ENCODE measurements around the gene SUMO3. TPM values are rescaled to one million over a fixed set of nuclear protein-coding genes. Genes with fewer than 3 reads are reported as not detected.

SUMO3 gene
- total and polyA plus RNA-seq, 10 of the 15 experiments (the other 5 are each of a cell fraction or from before 2014, with no cell fraction given): 14.3 to 164 (median 89.9) TPM

DNA sequence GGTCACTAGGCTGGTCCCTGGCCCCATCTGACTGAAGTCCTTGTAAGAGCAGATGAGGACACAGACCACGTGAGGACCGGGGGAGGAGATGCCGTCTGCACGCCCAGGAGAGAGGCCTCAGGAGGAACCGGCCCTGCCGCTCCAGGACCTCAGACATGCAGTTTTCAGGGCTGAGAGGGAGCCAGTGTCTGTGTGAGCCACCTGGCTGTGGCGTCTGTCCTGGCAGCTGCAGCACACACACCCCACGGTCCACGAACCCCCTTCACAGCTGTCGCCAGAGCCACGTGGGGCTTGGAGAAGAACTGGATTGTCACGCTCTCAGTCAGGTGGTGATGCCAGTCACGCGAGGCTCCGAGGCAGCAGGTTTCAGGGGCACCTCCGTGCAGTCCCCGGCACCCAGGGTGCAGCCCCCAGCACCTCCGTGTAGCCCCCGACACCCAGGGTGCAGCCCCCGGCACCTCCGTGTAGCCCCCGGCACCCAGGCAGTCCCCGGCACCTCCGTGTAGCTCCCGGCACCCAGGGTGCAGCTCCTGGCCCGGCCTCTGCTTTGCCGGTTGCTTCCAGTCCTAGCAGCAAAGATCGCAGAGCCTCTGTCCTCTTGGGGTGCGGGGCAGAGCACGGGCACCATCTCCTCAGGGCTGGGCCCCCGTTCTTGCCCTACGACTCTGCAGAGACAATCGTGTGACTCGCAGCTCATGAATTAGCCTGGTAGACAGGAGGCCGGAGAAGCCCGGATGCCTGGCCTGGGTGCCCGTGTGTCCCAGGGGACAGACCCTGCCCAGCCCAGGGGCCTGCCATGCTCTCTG lies 19.0 kb upstream of the SUMO3 start:
- no peak for FAIRE-seq
- no peak for ATAC-seq
- SMC1A ChIA-PET (ENCODE audit: uncharacterized antibody, unreplicated experiment): no interaction called here
- WGBS (ENCODE audit: insufficient coverage, insufficient replicate concordance, low lambda C conversion rate, missing lambda C conversion rate): 59% methylated on average over 32 of the region's 37 CpGs
- H3K9me3 ChIP-seq (replicated peaks; ENCODE audit: control insufficient read depth, insufficient read depth, low read length): no peaks in the 10 kb centered on the region
- CTCF ChIA-PET: no interaction called here
- POLR2A ChIA-PET: interaction anchor here (1.0 kb wide), 1 partner anchor 19 kb away, joined by 3 read pairs; the partner anchor contains the start of gene SUMO3
- H3K36me3 ChIP-seq (ENCODE audit: control insufficient read depth in 2 of 2, insufficient read depth in 2 of 2, low read length in 1 of 2): no peaks in the 10 kb centered on the region
- in situ Hi-C loops (cut with MboI) (no loop called here), intact Hi-C loops (cut with micrococcal nuclease; ENCODE audit: unreplicated experiment) (no loop called here)
- no peaks in the 10 kb centered on the region for H3K79me2 ChIP-seq (ENCODE audit: control insufficient read depth, insufficient read depth, low read length)
- DNase-seq (ENCODE audit: low read depth, low spot score): no peak
- no peaks in the 10 kb centered on the region; a peak in 1 of 4 replicates for H3K27me3 ChIP-seq (replicated peaks in 1 of 2; ENCODE audit: control insufficient read depth in 2 of 2, insufficient read depth in 2 of 2, low read length in 1 of 2)
- H3K9ac ChIP-seq (ENCODE audit: control insufficient read depth, insufficient read depth, low read length): no peak overlapping the region
- no peaks in the 10 kb centered on the region for H4K20me1 ChIP-seq (ENCODE audit: control insufficient read depth, insufficient read depth)
- no peak overlapping the region for H2AFZ ChIP-seq (ENCODE audit: control insufficient read depth, low read depth, low read length)
- H3K4me2 ChIP-seq (ENCODE audit: control insufficient read depth, insufficient read depth): no peak overlapping the region
- no peak overlapping the region for H3K27ac ChIP-seq (ENCODE audit: control insufficient read depth, insufficient read depth)
- RAD21 ChIA-PET (ENCODE audit: unreplicated experiment): no interaction called here
- BruUV-seq (replicated peaks): no TSS peak
- TF ChIP-seq CHD1 (IDR thresholded peaks at IDR 0.05; ENCODE audit: low read depth, low read length) (no peak), NBN (IDR thresholded peaks at IDR 0.05) (no peak), REST (IDR thresholded peaks at IDR 0.05; ENCODE audit: low read depth, low read length) (no peak), SMARCA5 (IDR thresholded peaks at IDR 0.05) (no peak), SMAD1 (IDR thresholded peaks at IDR 0.05; ENCODE audit: low read depth, partially characterized antibody) (no peak), SP1 (IDR thresholded peaks at IDR 0.05; ENCODE audit: low read depth, low read length) (no peak), ZNF622 (IDR thresholded peaks at IDR 0.05) (no peak), MXI1 (IDR thresholded peaks at IDR 0.05; ENCODE audit: low read depth, low read length) (no peak), FOS (IDR thresholded peaks at IDR 0.05; ENCODE audit: borderline replicate concordance, extremely low read depth, insufficient read length) (no peak), HDAC2 (IDR thresholded peaks at IDR 0.05) (no peak)
- H3K4me1 ChIP-seq (ENCODE audit: control insufficient read depth, insufficient read depth, low read length): no peaks in the 10 kb centered on the region
- no peak overlapping the region for H3K4me3 ChIP-seq
